GM21619 (cell line): Measurements from ENCODE around the gene TTC7B.
"Not testable (repeated sequence)": the region's sequence is repeated elsewhere in the genome, so short reads cannot be mapped to it uniquely, and the experiment has no call there.

ENCODE experiments used
- ATAC-seq: cut with Tn5 transposase; IDR thresholded peaks from one replicate; pipeline ENCODE4 v1.9.1; 2021; ENCODE audit not compliant: unreplicated experiment

The TTC7B gene

DNA sequence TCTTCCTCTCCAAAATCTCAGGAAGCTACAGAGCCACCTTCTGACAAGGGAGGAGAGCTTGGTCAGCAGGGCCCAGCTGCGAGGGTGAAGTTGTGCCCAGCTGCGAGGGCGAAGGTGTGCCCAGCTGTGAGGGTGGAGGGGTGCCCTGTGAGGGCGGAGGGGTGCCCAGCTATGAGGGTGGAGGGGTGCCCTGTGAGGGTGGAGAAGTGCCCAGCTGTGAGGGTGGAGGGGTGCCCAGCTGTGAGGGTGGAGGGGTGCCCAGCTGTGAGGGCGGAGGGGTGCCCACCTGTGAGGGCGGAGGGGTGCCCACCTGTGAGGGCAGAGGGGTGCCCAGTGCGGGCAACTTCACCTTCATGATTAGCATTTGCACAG lies 20.4 kb upstream of the TTC7B start:
- ATAC-seq: no peak

DNA sequence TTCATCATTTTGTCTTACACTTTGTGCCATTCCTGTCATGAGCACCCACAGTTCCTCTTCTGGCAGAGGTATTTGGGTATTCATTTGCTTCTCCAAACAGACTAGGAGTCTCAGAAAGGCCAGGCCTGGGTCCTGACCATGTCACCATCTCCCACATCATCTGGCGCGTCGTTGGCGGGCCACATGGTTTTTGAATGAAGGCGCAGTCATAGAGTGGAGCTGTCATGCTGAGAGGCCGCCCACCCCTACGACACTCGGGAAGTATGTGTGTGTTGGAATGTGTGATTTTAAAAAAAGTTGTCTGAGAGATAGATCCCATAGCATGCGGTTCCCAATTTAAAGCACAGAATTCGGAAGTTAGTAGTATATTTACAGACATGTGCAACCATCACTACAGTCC lies 15.6 kb upstream of the TTC7B start:
- ATAC-seq: no peak

DNA sequence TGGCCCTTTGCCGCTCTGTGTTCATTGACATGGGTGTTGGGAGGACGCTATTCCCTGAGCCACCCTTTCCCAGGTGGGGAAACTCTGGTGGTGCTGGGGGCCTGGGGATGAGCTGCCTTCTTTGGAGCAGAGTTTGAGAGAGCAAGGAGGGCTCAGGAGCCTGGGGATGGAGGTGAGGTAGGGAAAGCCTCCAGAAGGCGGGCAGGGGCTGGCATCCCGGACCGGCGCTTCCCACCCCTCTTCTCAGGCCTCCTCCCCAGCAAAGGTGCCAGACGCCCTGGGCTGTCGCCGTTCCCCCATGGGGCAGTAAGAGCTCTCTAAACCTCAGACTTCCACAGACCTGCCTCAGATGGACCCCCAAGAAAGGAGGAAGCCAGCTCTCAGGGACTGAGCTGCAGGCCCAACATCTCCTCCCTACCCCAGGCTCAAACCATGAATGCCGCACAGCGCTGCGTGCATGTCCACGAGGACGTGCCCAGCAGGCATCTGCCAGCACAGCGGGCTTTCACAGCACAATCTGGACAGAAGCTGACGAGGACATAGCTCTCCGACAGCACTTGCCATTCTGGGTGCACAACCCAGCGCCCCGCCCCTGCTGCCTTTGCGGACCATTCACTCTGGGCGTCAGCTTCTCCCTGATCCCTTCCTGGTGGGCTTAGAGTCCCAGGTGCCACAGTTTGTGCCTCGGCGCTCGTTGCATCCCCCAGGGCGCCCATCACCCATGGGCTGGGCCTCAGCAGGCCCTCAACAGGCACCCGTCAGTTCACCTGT lies 14.9 kb upstream of the TTC7B start:
- no peak for ATAC-seq

DNA sequence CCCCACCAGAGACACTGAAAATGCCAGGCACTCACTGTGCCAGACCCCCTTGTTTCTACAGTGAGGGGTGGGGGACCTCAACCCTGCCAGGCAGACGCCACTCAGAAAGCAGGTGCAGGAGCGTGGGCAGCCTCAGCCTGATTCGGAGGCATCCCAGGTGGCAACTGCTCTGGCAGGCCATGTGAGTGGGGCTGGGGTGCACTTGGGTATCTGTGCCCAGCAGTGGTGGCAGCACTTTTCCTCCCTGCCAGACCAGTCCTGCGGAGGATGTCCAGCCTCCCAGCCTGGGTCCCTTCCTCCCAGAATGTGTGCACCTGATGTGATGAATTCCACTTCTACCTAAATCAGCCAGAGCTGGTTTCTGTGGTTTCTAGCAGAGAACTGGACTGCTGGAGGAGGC lies 13.4 kb upstream of the TTC7B start:
- no peak for ATAC-seq

DNA sequence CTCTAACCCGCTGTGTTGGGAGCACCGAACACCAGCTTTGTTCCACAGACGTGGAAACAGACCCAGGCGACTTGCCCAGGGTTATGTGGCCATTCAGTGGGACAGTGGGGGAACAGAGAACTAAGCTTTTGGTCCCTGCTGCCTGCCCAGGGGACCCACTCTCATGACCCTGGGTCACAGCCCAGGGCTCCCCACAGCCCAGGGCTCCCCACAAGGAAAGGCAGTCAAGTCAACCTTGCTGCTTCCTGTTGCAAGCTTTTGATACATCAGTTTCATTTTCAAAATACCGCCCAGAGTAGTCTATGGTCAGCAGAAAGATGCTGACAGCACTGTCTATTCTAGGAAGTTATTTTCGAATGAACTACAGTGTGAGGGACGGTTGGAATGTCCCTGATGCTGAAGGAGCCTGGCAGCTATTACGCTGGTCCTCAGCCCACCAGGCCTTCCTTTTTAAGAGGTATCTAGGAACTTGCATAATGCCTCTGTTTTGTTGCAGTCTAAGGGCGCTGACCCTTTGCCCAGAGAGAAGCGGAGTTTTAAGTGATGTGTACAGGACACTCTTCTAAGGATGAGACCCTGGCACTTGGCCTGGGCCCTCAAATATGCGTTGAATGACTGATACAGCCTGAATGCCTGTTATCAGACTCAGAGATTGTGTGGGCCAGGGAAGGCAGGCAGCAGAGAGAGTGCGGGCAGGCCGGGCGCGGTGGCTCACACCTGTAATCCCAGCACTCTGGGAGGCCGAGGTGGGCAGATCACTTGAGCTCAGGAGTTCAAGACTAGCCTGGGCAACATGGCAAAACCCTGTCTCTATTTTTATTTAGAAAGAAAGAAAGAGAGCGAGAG lies 12.6 kb upstream of the TTC7B start:
- peak; percentile 46 for ATAC-seq

DNA sequence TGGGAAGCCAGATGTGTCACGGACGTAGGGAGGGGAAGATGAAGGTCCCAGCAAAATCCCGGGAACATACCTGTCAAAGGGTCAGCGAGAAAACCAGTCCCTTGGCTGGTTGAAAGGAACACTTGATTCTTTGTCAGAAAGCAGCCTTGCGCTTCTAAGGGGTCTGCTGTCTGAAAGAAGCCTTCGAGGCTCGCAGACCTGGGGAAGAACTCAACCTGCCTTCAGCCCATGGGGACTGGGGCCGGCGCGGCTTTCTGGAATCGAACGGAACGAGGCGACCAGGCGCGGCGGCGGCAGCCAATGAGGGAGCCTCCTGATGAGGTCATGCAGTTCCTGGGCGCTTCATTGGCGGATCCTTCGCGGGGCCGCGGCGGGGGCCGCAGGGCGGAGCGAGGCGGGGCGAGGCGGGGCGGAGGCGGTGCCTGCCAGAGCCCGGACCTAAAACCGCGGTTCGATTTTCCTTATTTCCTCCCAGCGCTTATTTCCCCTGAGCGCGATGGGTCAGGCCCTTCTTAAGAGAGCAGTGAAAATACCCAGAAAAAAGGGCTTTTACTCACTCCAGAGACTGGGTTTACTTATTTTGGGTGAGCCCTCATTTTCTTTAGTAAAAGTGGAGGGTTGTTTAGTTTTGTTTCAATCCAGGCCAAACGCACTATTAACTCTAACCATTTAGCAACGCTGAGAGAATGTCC lies 11.8 kb upstream of the TTC7B start:
- ATAC-seq: peak; percentile 99

DNA sequence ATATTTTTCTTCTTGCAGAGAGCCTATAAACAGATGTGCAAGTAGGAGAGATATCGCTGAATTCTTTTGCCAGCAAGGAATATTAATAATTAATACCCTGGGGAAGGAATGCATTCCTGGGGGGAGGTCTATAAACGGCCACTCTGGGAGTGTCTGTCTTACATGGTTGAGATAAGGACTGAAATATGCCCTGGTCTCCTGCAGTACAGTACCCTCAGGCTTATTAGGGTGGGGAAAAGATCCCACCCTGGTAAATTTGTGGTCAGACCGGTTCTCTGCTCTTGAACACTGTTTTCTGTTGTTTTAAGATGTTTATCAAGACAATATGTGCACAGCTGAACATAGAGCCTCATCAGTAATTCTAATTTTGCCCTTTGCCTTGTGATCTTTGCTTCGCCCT lies 7.3 kb upstream of the TTC7B start:
- ATAC-seq: not testable (repeated sequence)

DNA sequence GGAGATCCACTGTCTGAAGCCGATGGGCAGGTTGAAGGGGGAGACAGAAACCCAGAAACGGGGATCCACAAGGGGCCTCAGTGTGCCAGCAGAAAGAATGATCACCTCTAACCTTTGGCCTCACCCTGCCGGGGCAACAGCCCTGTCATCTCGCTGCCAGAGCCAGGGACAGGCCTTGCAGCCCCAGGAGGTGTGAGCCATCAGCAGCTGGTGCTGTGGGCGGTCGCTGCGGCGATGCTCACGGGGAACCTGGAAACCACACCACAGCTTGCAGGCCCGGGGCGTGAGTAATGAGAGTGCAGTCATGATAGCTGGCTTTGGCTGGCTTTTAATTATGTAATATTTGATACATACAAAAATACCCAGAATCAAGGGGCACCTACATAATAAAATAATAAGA lies 4.7 kb upstream of the TTC7B start:
- ATAC-seq: peak; percentile 72

DNA sequence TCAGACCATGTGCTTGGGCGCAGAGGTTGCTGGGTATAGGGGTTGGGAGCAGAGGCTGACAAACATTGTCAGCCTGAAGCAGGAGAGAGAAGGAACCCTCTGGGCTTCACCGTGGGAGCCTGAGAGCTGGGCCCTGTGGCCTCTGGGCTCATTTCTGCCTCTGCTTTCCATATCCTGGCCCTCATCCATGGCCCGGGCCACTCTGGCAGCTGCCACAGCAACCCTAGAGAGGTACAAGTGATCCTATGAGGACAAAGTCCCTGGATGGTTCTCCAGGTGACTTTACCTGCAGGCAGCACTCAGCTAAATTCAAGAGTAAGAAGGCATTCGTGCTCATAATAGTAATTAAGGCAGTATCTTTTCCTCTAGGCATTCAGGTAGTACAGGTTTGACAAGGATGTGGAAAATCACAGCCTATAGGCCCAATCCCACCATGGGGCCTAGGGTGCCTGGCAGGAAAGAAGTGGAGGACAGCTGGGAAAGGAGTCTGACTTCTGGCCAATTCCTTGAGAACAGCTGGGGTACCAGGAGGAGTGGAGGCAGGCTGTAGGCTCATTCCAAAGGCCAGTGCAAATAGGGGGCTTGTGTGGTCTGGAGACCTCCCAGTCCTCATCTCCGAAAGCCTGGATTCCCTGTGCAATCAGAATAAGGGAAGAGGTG lies 3.6 kb upstream of the TTC7B start:
- ATAC-seq: no peak

DNA sequence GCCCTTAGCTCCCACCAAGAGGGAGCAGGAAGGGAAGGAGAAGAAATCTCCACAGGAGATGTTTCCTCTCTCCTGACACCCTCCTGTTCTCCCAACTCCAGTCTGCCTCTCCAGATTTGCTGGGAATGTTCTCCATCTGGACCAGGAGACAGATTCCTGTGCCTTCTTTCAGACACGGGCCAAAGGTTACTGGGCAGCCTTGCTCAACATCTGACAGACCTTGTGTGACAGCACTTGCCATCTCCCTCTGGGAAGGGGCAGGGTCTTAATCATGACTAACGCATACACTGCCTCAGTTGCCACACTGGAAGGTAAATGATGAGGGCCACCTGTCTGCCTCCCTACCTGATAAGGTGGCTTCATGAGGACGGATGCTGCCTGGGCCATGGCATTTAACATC lies 2.5 kb upstream of the TTC7B start:
- ATAC-seq: no peak

DNA sequence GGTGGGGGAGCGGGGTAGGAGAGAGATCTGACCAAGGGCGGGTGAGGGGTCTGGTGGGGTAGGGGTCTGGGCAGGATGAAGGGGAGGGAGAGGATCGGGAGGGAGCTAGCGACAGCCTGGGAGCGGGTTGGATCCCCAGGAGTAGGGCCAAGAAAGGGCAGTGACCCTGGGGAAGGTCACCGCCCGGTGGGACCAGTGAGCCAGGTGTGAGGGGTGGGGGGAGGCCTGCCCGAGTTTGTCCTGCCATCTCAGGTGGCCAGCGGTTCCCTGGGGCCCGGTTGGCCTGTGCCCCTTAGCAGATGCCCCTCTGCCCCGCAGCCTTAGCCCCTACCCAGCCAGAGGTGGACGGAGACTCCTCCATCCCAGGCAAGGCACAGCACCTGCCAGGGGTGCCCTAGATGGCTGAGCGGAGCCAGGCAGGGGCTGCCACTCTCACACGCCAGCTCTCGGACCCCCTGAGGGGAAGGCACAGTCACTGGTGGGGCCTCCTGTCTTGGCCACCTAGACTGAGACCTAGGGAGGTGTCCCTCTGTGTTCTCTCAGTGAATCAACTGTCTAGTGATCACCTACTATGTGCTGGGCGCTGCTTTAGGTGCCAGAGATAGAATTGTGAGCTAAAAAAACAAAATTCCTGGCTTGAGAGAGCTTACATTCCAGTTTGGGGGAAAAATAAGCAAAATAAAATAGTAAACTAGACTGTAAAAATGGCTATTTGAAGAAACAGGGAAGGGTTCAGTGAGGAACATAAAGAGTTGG lies 629 bp upstream of the TTC7B start:
- ATAC-seq: no peak

DNA sequence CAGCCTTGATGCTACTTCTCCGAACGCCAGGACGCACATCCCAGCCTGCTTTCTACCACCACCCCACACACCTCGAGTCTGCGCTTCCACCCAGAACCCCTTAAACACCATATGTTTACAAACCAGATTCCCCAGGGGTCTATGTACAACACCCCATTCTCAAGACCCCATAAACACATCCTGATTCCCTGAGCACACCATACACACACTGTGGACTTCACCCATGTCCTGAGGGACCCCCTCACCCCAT lies 733 bp downstream of the TTC7B start:
- no peak for ATAC-seq

DNA sequence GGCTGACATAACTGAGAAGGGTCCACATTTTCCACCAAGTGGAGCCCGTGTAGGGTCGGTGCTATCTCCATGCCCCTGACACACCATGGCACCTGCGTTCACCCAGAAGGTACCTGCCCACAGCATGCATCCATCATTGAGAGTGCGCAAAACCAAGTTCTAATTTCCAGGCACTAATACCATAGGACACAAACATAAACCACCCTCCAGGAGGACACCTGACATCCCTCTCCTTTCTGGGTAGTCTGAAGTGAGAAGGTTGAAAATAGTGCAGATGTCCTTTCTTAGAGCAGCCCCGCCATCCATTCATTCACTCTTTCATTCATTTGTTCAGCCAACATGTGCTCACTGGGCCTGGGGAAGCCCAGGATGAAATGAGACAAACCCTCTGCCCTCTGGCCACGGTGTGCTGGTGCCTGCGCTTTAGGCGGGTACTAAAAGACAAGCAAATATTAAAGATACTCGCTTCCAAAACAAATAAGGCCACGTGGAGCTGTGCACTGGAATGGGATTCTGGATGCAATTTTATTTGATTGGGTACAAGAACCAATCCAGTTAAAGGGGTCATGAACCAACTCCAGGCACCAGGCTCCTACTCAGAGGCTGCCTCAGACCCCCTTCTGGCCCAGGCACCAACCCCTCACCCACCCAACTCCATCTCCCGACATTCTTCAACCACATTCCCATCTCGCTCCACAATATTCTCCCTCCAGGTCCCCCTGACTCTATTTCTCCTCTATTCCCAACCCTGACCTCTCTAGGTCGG lies 1.2 kb downstream of the TTC7B start:
- ATAC-seq: no peak

DNA sequence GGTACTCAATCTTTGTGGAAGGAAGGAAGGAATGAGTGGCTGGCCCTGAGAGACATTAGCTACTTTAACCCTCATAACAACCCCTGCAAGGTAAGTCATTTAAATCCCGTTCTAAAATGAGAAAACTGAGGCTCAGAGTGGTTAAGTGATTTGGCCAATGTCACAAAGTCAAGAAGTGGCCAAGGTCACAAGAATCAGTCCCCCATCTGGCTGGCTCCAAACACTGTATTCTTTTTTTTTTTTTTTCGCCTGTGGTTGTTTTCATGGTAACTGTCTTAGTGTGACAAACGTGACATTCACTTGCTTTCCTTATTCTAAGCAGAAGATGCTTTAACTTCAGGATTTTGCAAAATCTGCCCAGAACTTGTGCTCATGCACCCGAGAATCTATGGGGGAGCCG lies 2.8 kb downstream of the TTC7B start:
- ATAC-seq: no peak

DNA sequence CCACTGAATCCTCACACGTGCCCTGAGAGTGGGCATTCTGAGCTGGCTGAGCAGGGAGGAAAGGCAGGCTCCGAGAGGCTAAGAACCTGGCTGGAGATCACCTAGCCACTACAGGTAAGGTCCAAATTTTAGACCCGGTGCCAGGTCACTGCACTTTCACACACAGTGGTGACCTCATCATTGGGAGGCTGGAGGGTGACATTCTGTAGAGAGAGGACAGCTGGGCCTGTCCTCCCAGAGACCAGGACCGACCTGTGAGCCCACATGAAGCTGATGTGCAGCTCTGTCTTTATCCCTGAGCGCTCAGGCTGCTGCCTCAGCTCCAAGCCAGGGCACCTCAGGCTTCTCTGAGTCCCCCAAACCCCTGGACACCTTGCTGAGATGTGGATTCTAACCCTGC lies 4.1 kb downstream of the TTC7B start:
- ATAC-seq: no peak

DNA sequence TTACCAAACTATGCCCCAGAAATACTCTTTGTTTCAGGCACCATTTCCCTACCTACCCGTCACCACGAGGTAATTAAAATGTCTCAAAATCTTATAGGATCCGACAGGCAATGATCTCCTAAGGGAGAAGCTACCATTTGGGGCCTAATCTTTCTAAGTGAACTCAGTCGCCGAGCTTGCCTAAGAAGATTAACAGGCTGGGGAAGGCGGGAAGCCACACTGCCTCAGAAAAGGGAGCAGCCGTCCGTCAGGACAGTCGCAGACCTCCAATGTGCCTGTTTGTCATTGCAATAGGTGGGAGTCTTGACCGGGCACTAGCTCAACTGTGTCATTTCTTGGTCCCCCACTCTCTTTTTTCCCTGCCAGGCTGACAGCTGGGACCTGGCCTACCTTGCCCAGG lies 4.6 kb downstream of the TTC7B start:
- no peak for ATAC-seq

DNA sequence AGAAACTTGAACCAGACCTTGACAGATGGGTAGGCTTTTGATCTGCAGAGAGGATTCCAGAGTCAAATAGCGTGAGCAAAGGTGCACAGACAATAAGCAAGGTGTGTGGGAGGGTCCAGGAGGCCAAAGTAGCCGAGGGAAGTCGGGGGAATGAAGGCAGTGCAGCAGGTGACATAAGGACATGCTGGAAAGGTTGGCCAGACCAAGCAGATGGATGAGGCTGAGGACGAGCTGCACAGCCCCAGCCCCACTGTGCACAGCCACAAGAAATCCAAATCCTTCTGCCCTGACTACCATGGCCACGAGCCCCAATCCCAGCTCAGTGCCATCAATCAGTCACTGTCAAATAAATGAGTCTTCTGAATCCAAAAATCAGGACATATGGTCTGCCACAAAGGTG lies 5.4 kb downstream of the TTC7B start:
- no peak for ATAC-seq

DNA sequence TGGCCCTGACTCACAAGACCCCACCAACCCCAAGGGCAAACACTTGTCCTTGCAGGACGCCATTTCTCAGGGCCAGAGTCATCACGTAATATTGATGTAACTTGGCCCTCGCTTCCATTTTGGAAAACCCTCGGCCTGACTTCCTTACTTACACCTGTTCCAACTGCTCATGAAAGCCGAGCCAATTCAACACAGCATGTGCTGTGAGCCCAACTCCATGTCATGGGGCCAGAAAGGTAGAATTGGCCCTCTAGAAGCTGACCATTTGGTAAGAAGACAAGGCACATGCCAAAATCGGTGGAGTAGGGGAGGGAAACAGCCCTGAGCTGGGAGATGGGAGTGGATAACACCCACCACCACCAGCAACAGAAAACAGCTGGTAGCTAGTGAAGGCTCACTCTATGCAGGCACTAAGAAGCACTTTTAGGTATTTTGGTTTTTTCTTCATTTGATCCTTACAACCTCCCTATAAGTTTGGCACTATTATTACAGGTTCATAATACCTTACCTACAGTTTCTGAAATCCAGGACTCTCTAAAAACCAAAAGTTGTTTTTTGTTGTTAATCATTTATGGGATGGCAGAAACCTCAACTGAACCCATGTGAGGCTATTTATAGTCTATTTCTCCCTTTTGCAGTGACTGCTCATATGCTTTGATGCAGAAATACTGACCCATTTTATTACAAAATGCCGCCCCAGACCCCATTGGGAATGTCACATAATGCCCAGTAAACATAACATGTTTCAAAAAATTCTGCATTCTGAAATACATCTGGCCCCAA lies 6.5 kb downstream of the TTC7B start:
- ATAC-seq: no peak

DNA sequence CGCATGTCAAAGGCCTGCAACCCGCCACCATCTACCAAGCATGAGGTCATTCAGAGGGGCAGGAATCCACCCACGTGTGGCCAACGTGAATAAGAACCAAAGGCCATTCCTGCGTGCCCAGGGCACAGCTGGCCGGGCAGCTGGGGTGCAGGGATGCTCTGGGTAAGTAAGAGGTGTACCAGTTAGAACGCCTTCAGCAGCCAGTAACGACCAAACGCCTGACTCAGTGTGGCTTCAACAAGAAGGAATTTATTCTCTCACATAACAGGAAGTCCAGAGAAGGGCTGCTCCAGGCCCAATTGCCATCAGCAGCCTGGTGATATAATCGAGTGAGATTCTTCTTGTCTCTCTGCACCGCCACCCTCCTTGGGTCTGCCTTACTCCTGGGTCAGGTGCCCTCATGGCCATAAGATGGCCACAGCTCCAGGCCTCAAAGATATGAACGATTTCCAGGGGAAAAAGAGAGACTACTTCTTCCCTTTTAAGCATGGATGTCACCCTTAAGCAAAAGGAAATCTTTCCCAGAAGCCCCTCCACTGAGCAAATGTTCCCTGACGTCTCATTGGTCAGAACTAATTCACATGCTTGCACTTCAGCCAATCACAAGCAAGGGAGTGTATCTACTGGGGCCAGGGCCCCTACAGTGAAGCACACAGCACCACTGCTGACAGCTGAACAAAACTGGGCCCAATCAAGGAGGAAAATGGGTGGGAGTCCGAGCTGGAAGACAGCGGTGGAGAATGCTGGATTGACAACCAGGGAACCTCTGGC lies 7.3 kb downstream of the TTC7B start:
- no peak for ATAC-seq
